ENCODE measurements around the gene GLB1L. TPM values are rescaled to one million over a fixed set of nuclear protein-coding genes. Genes with fewer than 3 reads are reported as not detected.

The GLB1L gene
- total RNA-seq, 4 donors from 2014 or later = 0.40 to 9.1 (median 3.8) TPM

DNA sequence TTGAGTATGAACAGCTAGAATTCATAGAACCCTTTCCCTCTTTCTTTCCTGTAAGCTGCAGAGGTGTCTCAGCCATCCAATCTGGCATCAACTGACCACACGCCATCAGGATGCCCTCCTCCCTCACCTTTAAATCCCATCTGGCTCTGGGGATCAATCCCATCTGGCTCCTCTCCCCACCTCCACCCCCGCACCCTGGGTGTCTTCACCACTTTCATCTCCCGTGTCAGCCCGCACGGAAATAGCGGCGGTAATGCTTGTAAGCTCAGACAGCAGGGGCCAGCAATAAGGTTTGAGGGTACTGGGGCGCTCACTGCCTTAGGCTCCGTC lies 7.3 kb upstream of the GLB1L start:
- Histone ChIP-seq H3K36me3 (no peaks in the 10 kb centered on the region), H3K27ac (peak overlapping the region; percentile 94 to 97 (median 94)), H3K27me3 (no peaks in the 10 kb centered on the region), H3K4me3 (peak overlapping the region; percentile 49 to 72 (median 60)), H3K9me3 (no peaks in the 10 kb centered on the region), H3K4me1 (peaks cover 36 to 67% (median 61%) of the 10 kb centered on the region in 4 donors)
- TF ChIP-seq POLR2A (IDR thresholded peaks at IDR 0.05) (no peak), EP300 (IDR thresholded peaks at IDR 0.05; ENCODE audit: low read depth) (no peak), POLR2AphosphoS5 (IDR thresholded peaks at IDR 0.05) (no peak)
- TF ChIP-seq, protein P1, sequence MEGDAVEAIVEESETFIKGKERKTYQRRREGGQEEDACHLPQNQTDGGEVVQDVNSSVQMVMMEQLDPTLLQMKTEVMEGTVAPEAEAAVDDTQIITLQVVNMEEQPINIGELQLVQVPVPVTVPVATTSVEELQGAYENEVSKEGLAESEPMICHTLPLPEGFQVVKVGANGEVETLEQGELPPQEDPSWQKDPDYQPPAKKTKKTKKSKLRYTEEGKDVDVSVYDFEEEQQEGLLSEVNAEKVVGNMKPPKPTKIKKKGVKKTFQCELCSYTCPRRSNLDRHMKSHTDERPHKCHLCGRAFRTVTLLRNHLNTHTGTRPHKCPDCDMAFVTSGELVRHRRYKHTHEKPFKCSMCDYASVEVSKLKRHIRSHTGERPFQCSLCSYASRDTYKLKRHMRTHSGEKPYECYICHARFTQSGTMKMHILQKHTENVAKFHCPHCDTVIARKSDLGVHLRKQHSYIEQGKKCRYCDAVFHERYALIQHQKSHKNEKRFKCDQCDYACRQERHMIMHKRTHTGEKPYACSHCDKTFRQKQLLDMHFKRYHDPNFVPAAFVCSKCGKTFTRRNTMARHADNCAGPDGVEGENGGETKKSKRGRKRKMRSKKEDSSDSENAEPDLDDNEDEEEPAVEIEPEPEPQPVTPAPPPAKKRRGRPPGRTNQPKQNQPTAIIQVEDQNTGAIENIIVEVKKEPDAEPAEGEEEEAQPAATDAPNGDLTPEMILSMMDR (IDR thresholded peaks at IDR 0.05) = no peak
- DNase-seq = no peak
- in situ Hi-C loops (cut with MboI; ENCODE audit: low pct_ligation_motif_present in 1 of 4, low pct_unique_long_range_greater_than_20kb in 1 of 4, low sequenced_read_pairs in 3 of 4) = no loop called here
- WGBS, 2 donors (ENCODE audit: low coverage in 1 of 2) = 19 to 26% methylated on average over 6 to 9 of the region's 9 CpGs
- intact Hi-C loops (cut with DNase I; ENCODE audit: low total_unique reads) = no loop called here

DNA sequence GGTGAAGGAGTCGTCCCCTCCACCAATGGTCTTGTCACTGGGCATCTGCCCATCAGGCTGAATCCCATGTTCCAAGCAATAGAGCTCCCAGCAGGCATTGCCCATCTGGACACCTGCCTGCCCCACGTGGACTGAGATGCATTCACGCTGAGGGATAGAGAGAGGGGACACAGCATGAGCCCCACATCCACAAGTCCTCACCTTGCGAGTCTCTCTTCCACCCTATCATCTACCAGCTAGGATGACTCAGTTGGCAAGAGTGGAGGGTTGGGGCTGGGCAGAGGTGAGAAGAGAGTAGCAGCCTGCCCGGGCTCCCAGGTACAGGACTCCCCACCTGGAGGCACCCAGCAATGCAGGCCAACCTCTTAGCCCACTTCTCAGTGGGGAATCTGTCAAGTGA lies 6.8 kb upstream of the GLB1L start:
- intact Hi-C loops (cut with DNase I; ENCODE audit: low total_unique reads) = no loop called here
- DNase-seq = peak; percentile 31
- TF ChIP-seq POLR2AphosphoS5 (IDR thresholded peaks at IDR 0.05) (no peak), POLR2A (IDR thresholded peaks at IDR 0.05) (no peak), EP300 (IDR thresholded peaks at IDR 0.05; ENCODE audit: low read depth) (no peak)
- TF ChIP-seq, protein P1 (IDR thresholded peaks at IDR 0.05) = no peak
- Histone ChIP-seq H3K36me3 (no peaks in the 10 kb centered on the region), H3K27ac (peak overlapping the region; percentile 94 to 97 (median 94)), H3K9me3 (no peaks in the 10 kb centered on the region), H3K4me1 (peaks cover 38 to 71% (median 65%) of the 10 kb centered on the region in 4 donors), H3K4me3 (peak overlapping the region in 3 of 4 donors; percentile 49 to 72 (median 57)), H3K27me3 (no peaks in the 10 kb centered on the region)
- WGBS, 2 donors (ENCODE audit: low coverage in 1 of 2) = 55% methylated on average over 5 of the region's 5 CpGs; no CpG with 5 or more reads in 1 of the 2 donors
- in situ Hi-C loops (cut with MboI; ENCODE audit: low pct_ligation_motif_present in 1 of 4, low pct_unique_long_range_greater_than_20kb in 1 of 4, low sequenced_read_pairs in 3 of 4) = no loop called here

DNA sequence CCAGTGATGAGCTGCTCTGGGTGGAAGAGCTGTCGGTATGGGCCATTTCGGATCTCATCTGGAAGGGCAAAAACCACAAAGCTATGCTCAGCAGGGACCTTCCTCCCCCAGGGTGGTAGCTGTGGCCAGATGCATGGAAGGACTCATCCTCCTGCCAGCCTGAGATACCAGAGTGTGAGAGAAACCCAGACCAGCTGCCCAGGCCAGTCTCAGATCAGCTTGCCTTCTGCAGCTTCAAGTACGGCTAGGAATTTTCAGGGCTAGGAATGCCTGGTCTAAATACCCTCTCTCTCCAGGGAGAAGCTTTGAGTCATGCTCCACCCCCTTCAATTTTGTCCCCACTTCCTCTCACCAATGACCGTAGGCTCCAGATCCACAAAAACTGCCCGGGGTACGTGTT lies 6.4 kb upstream of the GLB1L start:
- TF ChIP-seq, protein P1 (IDR thresholded peaks at IDR 0.05) = no peak
- TF ChIP-seq POLR2A (IDR thresholded peaks at IDR 0.05) = no peak
- TF ChIP-seq POLR2AphosphoS5 (IDR thresholded peaks at IDR 0.05) = no peak
- TF ChIP-seq EP300 (IDR thresholded peaks at IDR 0.05; ENCODE audit: low read depth) = no peak
- 78% methylated on average over 6 of the region's 6 CpGs; no CpG with 5 or more reads in 1 of the 2 donors for WGBS, 2 donors (ENCODE audit: low coverage in 1 of 2)
- peaks cover 40 to 73% (median 68%) of the 10 kb centered on the region in 4 donors for H3K4me1 ChIP-seq
- H3K27ac ChIP-seq = peak overlapping the region; percentile 94 to 97 (median 94)
- peak overlapping the region in 1 of 4 donors; percentile 72 for H3K4me3 ChIP-seq
- in situ Hi-C loops (cut with MboI; ENCODE audit: low pct_ligation_motif_present in 1 of 4, low pct_unique_long_range_greater_than_20kb in 1 of 4, low sequenced_read_pairs in 3 of 4) (no loop called here), intact Hi-C loops (cut with DNase I; ENCODE audit: low total_unique reads) (no loop called here)
- no peak for DNase-seq
- no peaks in the 10 kb centered on the region for H3K27me3 ChIP-seq
- no peaks in the 10 kb centered on the region for H3K9me3 ChIP-seq
- no peaks in the 10 kb centered on the region for H3K36me3 ChIP-seq

- Histone ChIP-seq H3K4me1 (peaks cover 42 to 83% (median 77%) of the 10 kb centered on the region in 4 donors), H3K36me3 (no peaks in the 10 kb centered on the region), H3K27ac (peak overlapping the region; percentile 94 to 97 (median 94)), H3K9me3 (no peaks in the 10 kb centered on the region), H3K27me3 (no peaks in the 10 kb centered on the region), H3K4me3 (peak overlapping the region in 2 of 4 donors; percentile 2 to 31)
- intact Hi-C loops (cut with DNase I; ENCODE audit: low total_unique reads) (no loop called here), in situ Hi-C loops (cut with MboI; ENCODE audit: low pct_ligation_motif_present in 1 of 4, low pct_unique_long_range_greater_than_20kb in 1 of 4, low sequenced_read_pairs in 3 of 4) (no loop called here)
- no peak for DNase-seq
- 67% methylated on average over 22 of the region's 22 CpGs; no CpG with 5 or more reads in 1 of the 2 donors for WGBS, 2 donors (ENCODE audit: low coverage in 1 of 2)
- no peak for TF ChIP-seq EP300 (IDR thresholded peaks at IDR 0.05; ENCODE audit: low read depth)
- no peak for TF ChIP-seq POLR2A (IDR thresholded peaks at IDR 0.05)
- TF ChIP-seq POLR2AphosphoS5 (IDR thresholded peaks at IDR 0.05) = no peak
- TF ChIP-seq, protein P1 (IDR thresholded peaks at IDR 0.05) = no peak
These were observed 5.0 kb upstream of the GLB1L start for GRCh38 chr2:219250049-219250781.

Data from transverse colon (tissue), 4 donors.